ENCODE data around the gene RYR3.

DNA sequence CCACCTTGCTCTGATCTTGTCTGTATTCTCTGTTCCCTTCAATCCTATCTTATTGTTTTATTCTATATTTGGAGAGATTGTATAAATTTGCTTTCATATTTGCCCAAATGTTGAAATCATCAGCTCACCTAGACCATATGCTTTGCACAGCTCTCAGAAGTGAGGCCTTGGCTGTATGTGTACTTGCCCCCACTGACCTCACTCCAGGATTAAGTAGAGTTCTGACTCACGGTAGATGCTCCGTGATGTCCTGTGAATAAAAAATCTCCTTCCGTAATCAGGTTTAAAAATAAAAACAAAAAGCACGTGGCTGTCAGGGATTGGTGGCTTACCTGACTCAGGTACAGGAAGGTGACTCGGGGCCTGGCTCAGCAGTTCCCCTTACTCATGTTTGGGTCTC lies 162.2 kb downstream of the RYR3 start:
- TF ChIP-seq, protein P1, sequence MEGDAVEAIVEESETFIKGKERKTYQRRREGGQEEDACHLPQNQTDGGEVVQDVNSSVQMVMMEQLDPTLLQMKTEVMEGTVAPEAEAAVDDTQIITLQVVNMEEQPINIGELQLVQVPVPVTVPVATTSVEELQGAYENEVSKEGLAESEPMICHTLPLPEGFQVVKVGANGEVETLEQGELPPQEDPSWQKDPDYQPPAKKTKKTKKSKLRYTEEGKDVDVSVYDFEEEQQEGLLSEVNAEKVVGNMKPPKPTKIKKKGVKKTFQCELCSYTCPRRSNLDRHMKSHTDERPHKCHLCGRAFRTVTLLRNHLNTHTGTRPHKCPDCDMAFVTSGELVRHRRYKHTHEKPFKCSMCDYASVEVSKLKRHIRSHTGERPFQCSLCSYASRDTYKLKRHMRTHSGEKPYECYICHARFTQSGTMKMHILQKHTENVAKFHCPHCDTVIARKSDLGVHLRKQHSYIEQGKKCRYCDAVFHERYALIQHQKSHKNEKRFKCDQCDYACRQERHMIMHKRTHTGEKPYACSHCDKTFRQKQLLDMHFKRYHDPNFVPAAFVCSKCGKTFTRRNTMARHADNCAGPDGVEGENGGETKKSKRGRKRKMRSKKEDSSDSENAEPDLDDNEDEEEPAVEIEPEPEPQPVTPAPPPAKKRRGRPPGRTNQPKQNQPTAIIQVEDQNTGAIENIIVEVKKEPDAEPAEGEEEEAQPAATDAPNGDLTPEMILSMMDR (conservative IDR thresholded peaks at IDR 0.05; ENCODE audit: low read depth, low read length) = no peak
- TF ChIP-seq EZH2 (IDR thresholded peaks at IDR 0.05; ENCODE audit: borderline replicate concordance, low read depth, low read length, poor library complexity, severe bottlenecking) = no peak

Measured in A673 (cell line).